Stimulated activated CD8-positive, alpha-beta memory T cell treated with anti-CD3 and anti-CD28 coated beads, Interleukin-7, amount 100 ng/mL, for 1 hour (primary cell): Measurements from ENCODE around the gene PTPRD.

Experiments
- DNase-seq, 2 donors: peaks; one replicate each; pipeline ENCODE4 v3.0.0-alpha.2; 2020; ENCODE audit warnings: low read depth in 2 of 2

The PTPRD gene

GRCh38 chr9:9892217-9892616 is 720.6 kb downstream of the PTPRD start:
- no peak for DNase-seq

GRCh38 chr9:9881692-9882091 is 731.1 kb downstream of the PTPRD start:
- DNase-seq = no peak

- no peak for DNase-seq
These were observed 738.5 kb downstream of the PTPRD start for GRCh38 chr9:9874270-9874669.

- DNase-seq = no peak
These were observed 750.5 kb downstream of the PTPRD start for GRCh38 chr9:9862235-9862810.

- no peak for DNase-seq
These were observed 757.4 kb downstream of the PTPRD start for GRCh38 chr9:9855177-9856078.

GRCh38 chr9:9847750-9848149 is 765.1 kb downstream of the PTPRD start:
- DNase-seq = no peak

GRCh38 chr9:9846557-9846956 is 766.2 kb downstream of the PTPRD start:
- no peak for DNase-seq

GRCh38 chr9:9820436-9820835 is 792.4 kb downstream of the PTPRD start:
- DNase-seq = no peak

- DNase-seq = no peak
These were observed 792.9 kb downstream of the PTPRD start for GRCh38 chr9:9819886-9820285.

GRCh38 chr9:9817176-9817575 is 795.6 kb downstream of the PTPRD start:
- DNase-seq = no peak

GRCh38 chr9:9804109-9804508 is 808.7 kb downstream of the PTPRD start:
- DNase-seq = no peak

GRCh38 chr9:9799287-9799686 is 813.5 kb downstream of the PTPRD start:
- DNase-seq = no peak

- DNase-seq = no peak
These were observed 820.5 kb downstream of the PTPRD start for GRCh38 chr9:9792144-9792857.

- DNase-seq = no peak
These were observed 821.2 kb downstream of the PTPRD start for GRCh38 chr9:9791611-9792010.

- no peak for DNase-seq
These were observed 822.5 kb downstream of the PTPRD start for GRCh38 chr9:9790216-9790872.

- DNase-seq = no peak
These were observed 829.1 kb downstream of the PTPRD start for GRCh38 chr9:9783711-9784110.

GRCh38 chr9:9783211-9783610 is 829.6 kb downstream of the PTPRD start:
- no peak for DNase-seq

- no peak for DNase-seq
These were observed 834.5 kb downstream of the PTPRD start for GRCh38 chr9:9778293-9778692.

- no peak for DNase-seq
These were observed 838.3 kb downstream of the PTPRD start for GRCh38 chr9:9774471-9774870.

GRCh38 chr9:9771314-9771713 is 841.5 kb downstream of the PTPRD start:
- no peak for DNase-seq

GRCh38 chr9:9764821-9765220 is 848.0 kb downstream of the PTPRD start:
- DNase-seq = no peak

- no peak for DNase-seq
These were observed 858.6 kb downstream of the PTPRD start for GRCh38 chr9:9754186-9754585.
